Endodermal cell (in vitro differentiated cells): Measurements from ENCODE around the gene VAV3. TPM values are rescaled to one million over a fixed set of nuclear protein-coding genes. Genes with fewer than 3 reads are reported as not detected.

ENCODE experiments used
- DNase-seq: peaks from one replicate; pipeline ENCODE4 v3.0.0-alpha.2; 2017
- H3K27ac ChIP-seq: 2 replicates; pipeline ENCODE4 v1.5.1; 2013; ENCODE audit warnings: mild to moderate bottlenecking, low read depth, low read length, moderate library complexity
- H3K27me3 ChIP-seq: 2 replicates; pipeline ENCODE4 v1.6.1; 2013; ENCODE audit warnings: mild to moderate bottlenecking, low read length, moderate library complexity; ENCODE audit not compliant: insufficient read depth, control insufficient read depth, poor library complexity, severe bottlenecking
- H3K36me3 ChIP-seq: 2 replicates; pipeline ENCODE4 v1.7.0; 2013; ENCODE audit warnings: mild to moderate bottlenecking, low read length, moderate library complexity; ENCODE audit not compliant: control insufficient read depth, insufficient read depth
- H3K4me1 ChIP-seq: one replicate; pipeline ENCODE4 v1.7.0; 2013; ENCODE audit warnings: low read length; ENCODE audit not compliant: control insufficient read depth, insufficient read depth
- H3K4me3 ChIP-seq: 2 replicates; pipeline ENCODE4 v1.5.1; 2013; ENCODE audit warnings: mild to moderate bottlenecking, low read length, moderate library complexity
- H3K9ac ChIP-seq: 2 replicates; pipeline ENCODE4 v1.6.1; 2013; ENCODE audit warnings: mild to moderate bottlenecking, low read length, moderate library complexity; ENCODE audit not compliant: poor library complexity, severe bottlenecking; ENCODE audit errors: extremely low read depth
- H3K9me3 ChIP-seq: 2 replicates; pipeline ENCODE4 v1.6.1; 2013; ENCODE audit warnings: mild to moderate bottlenecking, low read length, moderate library complexity; ENCODE audit not compliant: control insufficient read depth
- H3K27ac Mint-ChIP-seq: 2 replicates; pipeline ENCODE4 v1.8.0; 2020; ENCODE audit warnings: mixed read lengths
- H3K27me3 Mint-ChIP-seq: 2 replicates; pipeline ENCODE4 v1.8.0; 2021; ENCODE audit warnings: mild to moderate bottlenecking, mixed read lengths; ENCODE audit not compliant: insufficient read depth
- H3K36me3 Mint-ChIP-seq: 2 replicates; pipeline ENCODE4 v1.8.0; 2020; ENCODE audit warnings: low read depth, mixed read lengths
- H3K4me1 Mint-ChIP-seq: 2 replicates; pipeline ENCODE4 v1.8.0; 2020; ENCODE audit warnings: mixed read lengths
- H3K4me3 Mint-ChIP-seq: 2 replicates; pipeline ENCODE4 v1.8.0; 2020; ENCODE audit warnings: mild to moderate bottlenecking, moderate library complexity, mixed read lengths
- H3K9me3 Mint-ChIP-seq: 2 replicates; pipeline ENCODE4 v1.8.0; 2020; ENCODE audit warnings: mild to moderate bottlenecking, mixed read lengths
- WGBS, 2 experiments: methylation state at CpG; one replicate each; pipeline versions ENCODE4 v1.1.5 to v1.1.7; 2013; ENCODE audit warnings: missing lambda C conversion rate in 2 of 2, mixed read lengths in 1 of 2; ENCODE audit not compliant: insufficient coverage in 1 of 2, insufficient read length in 1 of 2; 5-methylcytosine and 5-hydroxymethylcytosine counted together
- total RNA-seq, 2 donors: library from RNA; stranded (reverse); fragmentation: NEBNext Ultra II Directional in 1 of 2; extraction: Animal tissue kit (Norgen Biotek cat#: 25700) in 1 of 2; gene quantifications; 2 replicates in 1 of 2; 3 replicates in 1 of 2; pipeline ENCODE4 v1.2.1, GENCODE V29; 2021
- TF ChIP-seq, protein P1 (sequence below): fragments of 200-600 bp; sonication (generic); conservative IDR thresholded peaks from 2 replicates; pipeline ENCODE4 v1.5.0; 2021; ENCODE audit warnings: antibody characterized with exemption, mild to moderate bottlenecking

The VAV3 gene
- total RNA-seq, 2 donors from 2014 or later = 6.9 to 9.6 TPM

DNA sequence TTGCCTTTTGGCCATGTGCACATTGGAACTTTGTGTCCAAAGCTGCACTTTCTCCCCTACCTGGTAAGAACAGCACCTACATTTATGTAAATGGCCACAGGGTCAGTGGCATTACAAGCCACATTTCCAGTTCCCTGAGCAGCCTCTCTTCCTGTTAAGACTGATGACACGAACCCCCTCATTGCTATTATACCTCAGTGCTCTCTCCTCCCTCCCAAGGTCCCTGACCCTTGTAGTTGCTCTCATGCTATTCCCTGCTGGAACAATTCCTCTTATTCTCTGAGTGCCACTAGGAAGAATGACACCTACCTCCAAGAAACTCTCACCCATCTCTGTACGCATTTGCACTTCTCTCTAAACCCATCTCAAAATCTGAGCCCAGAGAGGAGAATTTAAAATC lies 14.9 kb upstream of the VAV3 start:
- TF ChIP-seq, protein P1, sequence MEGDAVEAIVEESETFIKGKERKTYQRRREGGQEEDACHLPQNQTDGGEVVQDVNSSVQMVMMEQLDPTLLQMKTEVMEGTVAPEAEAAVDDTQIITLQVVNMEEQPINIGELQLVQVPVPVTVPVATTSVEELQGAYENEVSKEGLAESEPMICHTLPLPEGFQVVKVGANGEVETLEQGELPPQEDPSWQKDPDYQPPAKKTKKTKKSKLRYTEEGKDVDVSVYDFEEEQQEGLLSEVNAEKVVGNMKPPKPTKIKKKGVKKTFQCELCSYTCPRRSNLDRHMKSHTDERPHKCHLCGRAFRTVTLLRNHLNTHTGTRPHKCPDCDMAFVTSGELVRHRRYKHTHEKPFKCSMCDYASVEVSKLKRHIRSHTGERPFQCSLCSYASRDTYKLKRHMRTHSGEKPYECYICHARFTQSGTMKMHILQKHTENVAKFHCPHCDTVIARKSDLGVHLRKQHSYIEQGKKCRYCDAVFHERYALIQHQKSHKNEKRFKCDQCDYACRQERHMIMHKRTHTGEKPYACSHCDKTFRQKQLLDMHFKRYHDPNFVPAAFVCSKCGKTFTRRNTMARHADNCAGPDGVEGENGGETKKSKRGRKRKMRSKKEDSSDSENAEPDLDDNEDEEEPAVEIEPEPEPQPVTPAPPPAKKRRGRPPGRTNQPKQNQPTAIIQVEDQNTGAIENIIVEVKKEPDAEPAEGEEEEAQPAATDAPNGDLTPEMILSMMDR = no peak
- 79% methylated on average over 1 of the region's 2 CpGs; no CpG with 5 or more reads in 1 of the 2 experiments for whole genome bisulfite sequencing, 2 experiments
- no peaks in the 10 kb centered on the region for H3K27me3 Mint-ChIP-seq
- Histone ChIP-seq H3K36me3 (no peaks in the 10 kb centered on the region), H3K4me1 (no peaks in the 10 kb centered on the region), H3K4me3 (no peak overlapping the region), H3K27ac (no peak overlapping the region), H3K9me3 (no peaks in the 10 kb centered on the region), H3K9ac (no peak overlapping the region), H3K27me3 (no peaks in the 10 kb centered on the region)
- no peak overlapping the region for H3K4me3 Mint-ChIP-seq
- no peaks in the 10 kb centered on the region for H3K36me3 Mint-ChIP-seq
- H3K9me3 Mint-ChIP-seq = no peaks in the 10 kb centered on the region
- DNase-seq = no peak
- H3K27ac Mint-ChIP-seq = no peak overlapping the region
- H3K4me1 Mint-ChIP-seq = peaks cover 4% of the 10 kb centered on the region

DNA sequence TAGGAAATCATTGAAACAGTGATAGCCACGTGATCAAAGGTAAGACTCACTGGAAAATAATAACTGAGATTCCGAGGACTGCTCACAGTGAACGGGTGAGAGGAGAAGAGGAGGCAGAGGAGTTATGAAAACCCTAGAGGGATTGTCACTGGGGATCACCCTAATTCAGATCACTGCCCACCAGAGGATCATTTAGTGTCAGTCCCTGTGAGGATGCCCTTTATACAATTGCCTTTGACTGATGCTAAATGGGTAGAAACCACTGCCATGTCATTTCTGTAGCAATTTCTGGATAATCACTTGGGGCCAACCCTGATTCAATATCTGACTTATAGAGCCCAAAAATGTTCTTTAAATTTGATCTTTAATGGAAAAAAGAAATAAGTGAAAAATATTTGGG lies 14.1 kb upstream of the VAV3 start:
- no peak overlapping the region for H3K27ac Mint-ChIP-seq
- Histone ChIP-seq H3K4me3 (no peak overlapping the region), H3K36me3 (no peaks in the 10 kb centered on the region), H3K9ac (no peak overlapping the region), H3K27ac (no peak overlapping the region), H3K4me1 (no peaks in the 10 kb centered on the region), H3K27me3 (no peaks in the 10 kb centered on the region), H3K9me3 (no peaks in the 10 kb centered on the region)
- peaks cover 6% of the 10 kb centered on the region for H3K4me1 Mint-ChIP-seq
- TF ChIP-seq, protein P1 = no peak
- WGBS, 2 experiments = 92% methylated on average over 3 of the region's 3 CpGs; no CpG with 5 or more reads in 1 of the 2 experiments
- no peaks in the 10 kb centered on the region for H3K9me3 Mint-ChIP-seq
- no peaks in the 10 kb centered on the region for H3K27me3 Mint-ChIP-seq
- no peak for DNase-seq
- H3K36me3 Mint-ChIP-seq = no peaks in the 10 kb centered on the region
- H3K4me3 Mint-ChIP-seq = no peak overlapping the region

- no peaks in the 10 kb centered on the region for H3K27me3 ChIP-seq
- H3K4me3 ChIP-seq = no peak overlapping the region
- no peaks in the 10 kb centered on the region for H3K27me3 Mint-ChIP-seq
- no peak overlapping the region for H3K27ac ChIP-seq
- no peaks in the 10 kb centered on the region for H3K9me3 ChIP-seq
- H3K36me3 ChIP-seq = no peaks in the 10 kb centered on the region
- no peaks in the 10 kb centered on the region for H3K9me3 Mint-ChIP-seq
- no peaks in the 10 kb centered on the region for H3K36me3 Mint-ChIP-seq
- WGBS, 2 experiments = 92 to 94% methylated on average over 3 of the region's 3 CpGs
- no peaks in the 10 kb centered on the region for H3K4me1 ChIP-seq
- DNase-seq = no peak
- H3K9ac ChIP-seq = no peak overlapping the region
- TF ChIP-seq, protein P1 = no peak
- no peak overlapping the region for H3K4me3 Mint-ChIP-seq
- H3K27ac Mint-ChIP-seq = no peak overlapping the region
- H3K4me1 Mint-ChIP-seq = peaks cover 6% of the 10 kb centered on the region
Observed at GRCh38 chr1:107976836-107977235, 11.9 kb upstream of the VAV3 start.
